Suprapubic skin (tissue), 4 donors: ENCODE data around the gene ZNF655. TPM values are rescaled to one million over a fixed set of nuclear protein-coding genes. Genes with fewer than 3 reads are reported as not detected.
A peak's percentile ranks its signal among the peaks of the same experiment; 100 is the strongest.
"Not testable (repeated sequence)": the region's sequence is repeated elsewhere in the genome, so short reads cannot be mapped to it uniquely, and the experiment has no call there.

Experiments used
- DNase-seq, 2 donors: peaks; one replicate each; pipeline ENCODE4 v3.0.0-alpha.2; 2019; ENCODE audit warnings: low spot score in 2 of 2
- H3K27ac ChIP-seq: fragments of 200-600 bp; sonication (generic); one replicate; pipeline ENCODE4 v1.5.1; 2019
- H3K27me3 ChIP-seq: fragments of 200-600 bp; sonication (generic); one replicate; pipeline ENCODE4 v1.5.1; 2019
- H3K36me3 ChIP-seq: fragments of 200-600 bp; sonication (generic); one replicate; pipeline ENCODE4 v1.5.1; 2019
- H3K4me1 ChIP-seq: fragments of 200-600 bp; sonication (generic); one replicate; pipeline ENCODE4 v1.5.1; 2019
- H3K4me3 ChIP-seq: fragments of 200-600 bp; sonication (generic); one replicate; pipeline ENCODE4 v1.5.1; 2019; ENCODE audit warnings: mild to moderate bottlenecking
- H3K9me3 ChIP-seq: fragments of 200-600 bp; sonication (generic); one replicate; pipeline ENCODE4 v1.5.1; 2019
- EP300 ChIP-seq: sonication (generic); formaldehyde crosslinking; IDR thresholded peaks from one replicate; pipeline ENCODE4 v1.6.1; 2017; ENCODE audit warnings: antibody characterized with exemption
- POLR2A ChIP-seq, 2 donors: fragments of 450-650 bp; IDR thresholded peaks; one replicate each; pipeline ENCODE4 v1.6.1; 2017; ENCODE audit warnings: antibody characterized with exemption in 2 of 2, mild to moderate bottlenecking in 2 of 2, moderate library complexity in 2 of 2
- POLR2AphosphoS5 ChIP-seq, 3 donors: sonication (generic); formaldehyde crosslinking; IDR thresholded peaks; one replicate each; pipeline ENCODE4 v1.6.1; 2017; ENCODE audit warnings: antibody characterized with exemption in 3 of 3
- WGBS: methylation state at CpG from one replicate; pipeline ENCODE4 v1.1.5; 2018; 5-methylcytosine and 5-hydroxymethylcytosine counted together
- total RNA-seq, 4 donors: library from RNA; depleted of rRNA; stranded (reverse); fragments of >200 nt; gene quantifications; one replicate each; pipeline ENCODE4 v1.1.0, GENCODE V29; 2016
- TF ChIP-seq, protein P1 (sequence below), 2 donors: fragments of 200-600 bp in 1 of 2; fragments of 450-650 bp in 1 of 2; sonication (generic) in 1 of 2; IDR thresholded peaks; one replicate each; pipeline ENCODE4 v1.5.1; 2016 to 2019; ENCODE audit warnings: antibody characterized with exemption in 2 of 2, mild to moderate bottlenecking in 1 of 2, moderate library complexity in 1 of 2

Gene ZNF655
- total RNA-seq, 4 donors from 2014 or later = 122 to 240 (median 146) TPM

DNA sequence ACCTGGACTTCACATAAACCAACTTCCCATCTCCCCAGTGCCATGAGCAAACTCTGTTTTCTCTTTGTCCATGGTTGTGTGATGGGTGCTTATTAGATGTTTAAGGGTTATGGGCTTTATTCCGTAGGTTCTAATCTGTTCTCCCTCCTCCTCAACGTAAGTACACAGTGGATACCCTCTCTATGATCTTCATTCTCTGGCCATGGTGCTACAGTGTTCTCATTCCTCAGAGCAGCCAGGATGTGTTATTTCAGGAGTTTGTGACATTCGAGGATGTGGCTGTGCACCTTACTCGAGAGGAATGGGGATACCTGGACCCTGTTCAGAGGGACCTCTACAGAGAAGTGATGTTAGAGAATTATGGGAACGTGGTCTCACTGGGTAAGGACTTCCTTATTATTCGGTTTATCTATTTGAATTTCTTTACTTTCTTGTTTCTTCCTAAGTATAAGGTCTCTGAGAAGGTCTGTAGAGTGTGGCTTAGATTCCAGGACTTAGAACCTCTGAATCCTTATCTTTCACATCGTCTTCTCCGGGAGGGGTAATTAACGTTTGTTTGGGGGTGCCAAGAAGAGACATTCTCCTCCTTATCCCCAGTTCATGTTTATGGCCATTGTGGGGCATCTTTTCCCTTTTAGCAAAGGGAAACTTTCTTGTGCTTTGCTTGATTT is 3.8 kb downstream of the ZNF655 start:
- peaks cover 50% of the 10 kb centered on the region for H3K36me3 ChIP-seq
- TF ChIP-seq, protein P1, sequence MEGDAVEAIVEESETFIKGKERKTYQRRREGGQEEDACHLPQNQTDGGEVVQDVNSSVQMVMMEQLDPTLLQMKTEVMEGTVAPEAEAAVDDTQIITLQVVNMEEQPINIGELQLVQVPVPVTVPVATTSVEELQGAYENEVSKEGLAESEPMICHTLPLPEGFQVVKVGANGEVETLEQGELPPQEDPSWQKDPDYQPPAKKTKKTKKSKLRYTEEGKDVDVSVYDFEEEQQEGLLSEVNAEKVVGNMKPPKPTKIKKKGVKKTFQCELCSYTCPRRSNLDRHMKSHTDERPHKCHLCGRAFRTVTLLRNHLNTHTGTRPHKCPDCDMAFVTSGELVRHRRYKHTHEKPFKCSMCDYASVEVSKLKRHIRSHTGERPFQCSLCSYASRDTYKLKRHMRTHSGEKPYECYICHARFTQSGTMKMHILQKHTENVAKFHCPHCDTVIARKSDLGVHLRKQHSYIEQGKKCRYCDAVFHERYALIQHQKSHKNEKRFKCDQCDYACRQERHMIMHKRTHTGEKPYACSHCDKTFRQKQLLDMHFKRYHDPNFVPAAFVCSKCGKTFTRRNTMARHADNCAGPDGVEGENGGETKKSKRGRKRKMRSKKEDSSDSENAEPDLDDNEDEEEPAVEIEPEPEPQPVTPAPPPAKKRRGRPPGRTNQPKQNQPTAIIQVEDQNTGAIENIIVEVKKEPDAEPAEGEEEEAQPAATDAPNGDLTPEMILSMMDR (IDR thresholded peaks at IDR 0.05) = no peak
- TF ChIP-seq POLR2A (IDR thresholded peaks at IDR 0.05) (no peak), EP300 (no peak), POLR2AphosphoS5 (IDR thresholded peaks at IDR 0.05) (no peak)
- no peaks in the 10 kb centered on the region for H3K27me3 ChIP-seq
- no peaks in the 10 kb centered on the region for H3K9me3 ChIP-seq
- 73% methylated on average over 9 of the region's 9 CpGs for WGBS
- DNase-seq = no peak
- peaks cover 48% of the 10 kb centered on the region for H3K4me1 ChIP-seq
- peak overlapping the region; percentile 74 for H3K27ac ChIP-seq
- H3K4me3 ChIP-seq = no peak overlapping the region

GRCh38 chr7:99562832-99563231 is 4.4 kb downstream of the ZNF655 start:
- Histone ChIP-seq H3K27ac (peak overlapping the region; percentile 74), H3K4me1 (peaks cover 43% of the 10 kb centered on the region), H3K36me3 (peaks cover 50% of the 10 kb centered on the region), H3K27me3 (no peaks in the 10 kb centered on the region), H3K4me3 (no peak overlapping the region), H3K9me3 (no peaks in the 10 kb centered on the region)
- no peak for DNase-seq
- WGBS = 14% methylated on average over 2 of the region's 2 CpGs
- TF ChIP-seq POLR2AphosphoS5 (IDR thresholded peaks at IDR 0.05) = peak in 1 of 3 donors; percentile 22
- TF ChIP-seq, protein P1 (IDR thresholded peaks at IDR 0.05) = no peak

- H3K4me3 ChIP-seq = no peak overlapping the region
- H3K27me3 ChIP-seq = no peaks in the 10 kb centered on the region
- peaks cover 43% of the 10 kb centered on the region for H3K4me1 ChIP-seq
- H3K27ac ChIP-seq = peak overlapping the region; percentile 74
- no peak for TF ChIP-seq POLR2AphosphoS5 (IDR thresholded peaks at IDR 0.05)
- TF ChIP-seq POLR2A (IDR thresholded peaks at IDR 0.05) = no peak
- TF ChIP-seq EP300 = no peak
- TF ChIP-seq, protein P1 (IDR thresholded peaks at IDR 0.05) = no peak
- WGBS = 88% methylated on average over 10 of the region's 10 CpGs
- peaks cover 53% of the 10 kb centered on the region for H3K36me3 ChIP-seq
- H3K9me3 ChIP-seq = no peaks in the 10 kb centered on the region
- DNase-seq = no peak
Measured at GRCh38 chr7:99563650-99564049, 5.2 kb downstream of the ZNF655 start.

DNA sequence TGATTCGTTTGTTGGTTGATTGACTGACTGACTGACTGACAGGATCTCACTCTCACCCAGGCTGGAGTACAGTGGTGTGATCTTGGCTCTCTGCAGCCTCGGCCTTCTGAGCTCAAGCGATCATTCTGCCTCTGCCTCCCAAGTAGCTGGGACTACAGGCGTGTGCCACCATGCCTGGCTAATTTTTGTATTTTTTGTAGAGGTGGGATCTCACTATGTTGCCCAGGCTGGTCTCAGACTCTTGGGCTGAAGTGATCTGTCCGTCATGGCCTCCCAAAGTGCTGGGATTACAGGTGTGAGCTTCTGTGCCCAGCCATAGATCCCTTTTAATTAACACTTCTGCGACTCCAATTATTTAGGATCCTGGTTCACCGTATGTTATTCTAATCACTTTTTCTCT is 10.3 kb downstream of the ZNF655 start:
- WGBS = 97% methylated on average over 7 of the region's 7 CpGs
- H3K9me3 ChIP-seq, H3K4me1 ChIP-seq, H3K27me3 ChIP-seq, H3K27ac ChIP-seq, DNase-seq, H3K4me3 ChIP-seq: not testable (repeated sequence)
- peaks cover 60% of the 10 kb centered on the region for H3K36me3 ChIP-seq

GRCh38 chr7:99571768-99572167 is 13.3 kb downstream of the ZNF655 start:
- no peaks in the 10 kb centered on the region for H3K9me3 ChIP-seq
- no peaks in the 10 kb centered on the region for H3K4me1 ChIP-seq
- no peak for DNase-seq
- WGBS = 91% methylated on average over 3 of the region's 3 CpGs
- no peaks in the 10 kb centered on the region for H3K27me3 ChIP-seq
- no peak overlapping the region for H3K27ac ChIP-seq
- peaks cover 42% of the 10 kb centered on the region for H3K36me3 ChIP-seq
- no peak overlapping the region for H3K4me3 ChIP-seq
- TF ChIP-seq, protein P1 (IDR thresholded peaks at IDR 0.05) = no peak
- TF ChIP-seq EP300 (no peak), POLR2AphosphoS5 (IDR thresholded peaks at IDR 0.05) (no peak), POLR2A (IDR thresholded peaks at IDR 0.05) (no peak)

- WGBS = 97% methylated on average over 1 of the region's 1 CpG
- peaks cover 41% of the 10 kb centered on the region for H3K36me3 ChIP-seq
Measured at GRCh38 chr7:99573257-99573656, 14.8 kb downstream of the ZNF655 start.

More at GRCh38 chr7:99573257-99573656, 14.8 kb downstream of the ZNF655 start:
- no peak overlapping the region for H3K4me3 ChIP-seq
- TF ChIP-seq, protein P1 (IDR thresholded peaks at IDR 0.05) = no peak
- TF ChIP-seq POLR2AphosphoS5 (IDR thresholded peaks at IDR 0.05) (no peak), EP300 (no peak), POLR2A (IDR thresholded peaks at IDR 0.05) (no peak)
- no peak for DNase-seq
- H3K27me3 ChIP-seq = no peaks in the 10 kb centered on the region
- no peaks in the 10 kb centered on the region for H3K4me1 ChIP-seq
- no peak overlapping the region for H3K27ac ChIP-seq
- no peaks in the 10 kb centered on the region for H3K9me3 ChIP-seq
